Liver (tissue), 9 donors: Measurements from ENCODE around the gene BBS4. TPM values are rescaled to one million over a fixed set of nuclear protein-coding genes. Genes with fewer than 3 reads are reported as not detected.

ENCODE experiments used
- DNase-seq: peaks from one replicate; pipeline ENCODE4 v3.0.0-alpha.2; 2017; ENCODE audit warnings: low spot score
- H3K27ac ChIP-seq, 2 donors: one replicate each; pipeline ENCODE4 v1.7.0; 2013; ENCODE audit warnings: inconsistent platforms in 2 of 2, low read length in 2 of 2, control low read depth in 1 of 2, low read depth in 1 of 2, mild to moderate bottlenecking in 1 of 2
- H3K27me3 ChIP-seq, 4 donors: one replicate each; pipeline versions ENCODE4 v1.6.1 to v1.7.0; 2013; ENCODE audit warnings: low read length in 3 of 4, inconsistent platforms in 1 of 4, mild to moderate bottlenecking in 1 of 4, moderate library complexity in 1 of 4; ENCODE audit not compliant: control insufficient read depth in 4 of 4, insufficient read depth in 4 of 4
- H3K36me3 ChIP-seq, 4 donors: one replicate each; pipeline versions ENCODE4 v1.6.1 to v1.7.0; 2013; ENCODE audit warnings: low read length in 3 of 4, mild to moderate bottlenecking in 3 of 4, low read depth in 1 of 4, moderate library complexity in 1 of 4; ENCODE audit not compliant: control insufficient read depth in 4 of 4, insufficient read depth in 3 of 4
- H3K4me1 ChIP-seq, 4 donors: one replicate each; pipeline versions ENCODE4 v1.6.1 to v1.7.0; 2013; ENCODE audit warnings: low read length in 3 of 4, mild to moderate bottlenecking in 3 of 4, moderate library complexity in 1 of 4; ENCODE audit not compliant: control insufficient read depth in 4 of 4, insufficient read depth in 4 of 4
- H3K4me3 ChIP-seq, 3 donors: one replicate each; pipeline versions ENCODE4 v1.6.1 to v1.7.0; 2013; ENCODE audit warnings: low read length in 3 of 3, control low read depth in 1 of 3, low read depth in 1 of 3, mild to moderate bottlenecking in 1 of 3
- H3K9ac ChIP-seq, 2 donors: one replicate each; pipeline ENCODE4 v1.7.0; 2013; ENCODE audit warnings: low read length in 2 of 2, mild to moderate bottlenecking in 2 of 2, moderate library complexity in 2 of 2, control low read depth in 1 of 2, low read depth in 1 of 2
- H3K9me3 ChIP-seq, 4 donors: one replicate each; pipeline versions ENCODE4 v1.6.1 to v1.7.0; 2013; ENCODE audit warnings: low read length in 3 of 4; ENCODE audit not compliant: control insufficient read depth in 4 of 4
- EGR1 ChIP-seq, 2 donors: IDR thresholded peaks; 2 replicates each; pipeline ENCODE4 v1.6.1; 2016 to 2018; ENCODE audit warnings: antibody characterized with exemption in 2 of 2, low read depth in 2 of 2
- FOXA1 ChIP-seq: IDR thresholded peaks from 2 replicates; pipeline ENCODE4 v1.6.1; 2016; ENCODE audit warnings: antibody characterized with exemption
- FOXA2 ChIP-seq: IDR thresholded peaks from 2 replicates; pipeline ENCODE4 v1.6.1; 2016; ENCODE audit warnings: antibody characterized with exemption
- HNF4A ChIP-seq, 2 donors: conservative IDR thresholded peaks; 2 replicates each; pipeline ENCODE4 v1.6.1; 2016; ENCODE audit warnings: antibody characterized with exemption in 2 of 2, mild to moderate bottlenecking in 2 of 2
- NR2F2 ChIP-seq: IDR thresholded peaks from 2 replicates; pipeline ENCODE4 v1.6.1; 2016; ENCODE audit warnings: antibody characterized with exemption
- RAD21 ChIP-seq, 2 donors: IDR thresholded peaks; 2 replicates each; pipeline ENCODE4 v1.6.1; 2016; ENCODE audit warnings: antibody characterized with exemption in 2 of 2, mild to moderate bottlenecking in 2 of 2
- RXRA ChIP-seq, 2 donors: IDR thresholded peaks; 2 replicates each; pipeline ENCODE4 v1.6.1; 2017 to 2018; ENCODE audit warnings: antibody characterized with exemption in 2 of 2, mild to moderate bottlenecking in 1 of 2
- SP1 ChIP-seq: IDR thresholded peaks from 2 replicates; pipeline ENCODE4 v1.6.1; 2018; ENCODE audit warnings: antibody characterized with exemption, mild to moderate bottlenecking
- TAF1 ChIP-seq: conservative IDR thresholded peaks from 2 replicates; pipeline ENCODE4 v1.6.1; 2016; ENCODE audit warnings: antibody characterized with exemption, mild to moderate bottlenecking
- YY1 ChIP-seq: IDR thresholded peaks from 2 replicates; pipeline ENCODE4 v1.6.1; 2016; ENCODE audit warnings: antibody characterized with exemption, mild to moderate bottlenecking
- WGBS: extraction: QIAGEN DNeasy Blood & Tissue Kit; methylation state at CpG from one replicate; pipeline ENCODE4 v1.1.7; 2013; 5-methylcytosine and 5-hydroxymethylcytosine counted together
- polyA plus RNA-seq, 2 donors: library from polyadenylated mRNA; stranded (reverse) in 1 of 2; unstranded in 1 of 2; fragments of 200-250 nt in 1 of 2; fragments of >200 nt in 1 of 2; fragmentation: Nextera tagmentation in 1 of 2; extraction: Ambion mirVana in 1 of 2; gene quantifications; one replicate each; pipeline versions ENCODE4 v1.2.1 to v1.2.3, GENCODE V29; 2013 to 2015
- total RNA-seq, 2 donors: library from RNA; depleted of rRNA; stranded (reverse); fragments of >200 nt; gene quantifications; one replicate each; pipeline ENCODE4 v1.2.3, GENCODE V29; 2014
- TF ChIP-seq, protein P1 (sequence below): IDR thresholded peaks from 2 replicates; pipeline ENCODE4 v1.6.1; 2016; ENCODE audit warnings: antibody characterized with exemption
- TF ChIP-seq, protein P2 (sequence below): fragments of 150-350 bp; IDR thresholded peaks from 2 replicates; pipeline ENCODE4 v1.5.1; 2017; ENCODE audit warnings: improper control_type of control experiment, low read depth, low read length; ENCODE audit not compliant: missing input control
- donor health status: healthy.
- donor health status: healthy.
- donor health status: healthy.
- donor health status: healthy.
- donor health status: healthy.

BBS4 gene
- total and polyA plus RNA-seq, 4 donors: 4.8 to 16.0 (median 8.3) TPM

GRCh38 chr15:72728821-72729220 lies 42.8 kb downstream of the BBS4 start:
- Histone ChIP-seq H3K9me3 (no peaks in the 10 kb centered on the region), H3K27me3 (no peaks in the 10 kb centered on the region), H3K4me3 (no peak overlapping the region), H3K27ac (no peak overlapping the region), H3K9ac (no peak overlapping the region), H3K4me1 (peaks cover 3 to 15% (median 7%) of the 10 kb centered on the region in 4 donors), H3K36me3 (peaks cover 0 to 16% (median 9%) of the 10 kb centered on the region in 4 donors)
- WGBS: 61% methylated on average over 1 of the region's 1 CpG
- TF ChIP-seq YY1 (no peak), RXRA (IDR thresholded peaks at IDR 0.05) (no peak), HNF4A (conservative IDR thresholded peaks at IDR 0.05) (peak; percentile 13 to 25), SP1 (no peak), FOXA2 (no peak)
- DNase-seq: no peak

GRCh38 chr15:72732086-72732485 lies 46.1 kb downstream of the BBS4 start:
- H3K4me1 ChIP-seq: peaks cover 3 to 11% (median 4%) of the 10 kb centered on the region in 4 donors
- H3K9ac ChIP-seq: no peak overlapping the region
- no peak overlapping the region for H3K27ac ChIP-seq
- no peaks in the 10 kb centered on the region for H3K27me3 ChIP-seq
- no peak for DNase-seq
- TF ChIP-seq FOXA2 (no peak), NR2F2 (no peak), FOXA1 (no peak), EGR1 (IDR thresholded peaks at IDR 0.05; ENCODE audit: low read depth in 2 of 2) (no peak), TAF1 (no peak), RAD21 (IDR thresholded peaks at IDR 0.05) (no peak), HNF4A (conservative IDR thresholded peaks at IDR 0.05) (no peak)
- TF ChIP-seq, protein P1, sequence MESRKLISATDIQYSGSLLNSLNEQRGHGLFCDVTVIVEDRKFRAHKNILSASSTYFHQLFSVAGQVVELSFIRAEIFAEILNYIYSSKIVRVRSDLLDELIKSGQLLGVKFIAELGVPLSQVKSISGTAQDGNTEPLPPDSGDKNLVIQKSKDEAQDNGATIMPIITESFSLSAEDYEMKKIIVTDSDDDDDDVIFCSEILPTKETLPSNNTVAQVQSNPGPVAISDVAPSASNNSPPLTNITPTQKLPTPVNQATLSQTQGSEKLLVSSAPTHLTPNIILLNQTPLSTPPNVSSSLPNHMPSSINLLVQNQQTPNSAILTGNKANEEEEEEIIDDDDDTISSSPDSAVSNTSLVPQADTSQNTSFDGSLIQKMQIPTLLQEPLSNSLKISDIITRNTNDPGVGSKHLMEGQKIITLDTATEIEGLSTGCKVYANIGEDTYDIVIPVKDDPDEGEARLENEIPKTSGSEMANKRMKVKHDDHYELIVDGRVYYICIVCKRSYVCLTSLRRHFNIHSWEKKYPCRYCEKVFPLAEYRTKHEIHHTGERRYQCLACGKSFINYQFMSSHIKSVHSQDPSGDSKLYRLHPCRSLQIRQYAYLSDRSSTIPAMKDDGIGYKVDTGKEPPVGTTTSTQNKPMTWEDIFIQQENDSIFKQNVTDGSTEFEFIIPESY: no peak
- TF ChIP-seq, protein P2, sequence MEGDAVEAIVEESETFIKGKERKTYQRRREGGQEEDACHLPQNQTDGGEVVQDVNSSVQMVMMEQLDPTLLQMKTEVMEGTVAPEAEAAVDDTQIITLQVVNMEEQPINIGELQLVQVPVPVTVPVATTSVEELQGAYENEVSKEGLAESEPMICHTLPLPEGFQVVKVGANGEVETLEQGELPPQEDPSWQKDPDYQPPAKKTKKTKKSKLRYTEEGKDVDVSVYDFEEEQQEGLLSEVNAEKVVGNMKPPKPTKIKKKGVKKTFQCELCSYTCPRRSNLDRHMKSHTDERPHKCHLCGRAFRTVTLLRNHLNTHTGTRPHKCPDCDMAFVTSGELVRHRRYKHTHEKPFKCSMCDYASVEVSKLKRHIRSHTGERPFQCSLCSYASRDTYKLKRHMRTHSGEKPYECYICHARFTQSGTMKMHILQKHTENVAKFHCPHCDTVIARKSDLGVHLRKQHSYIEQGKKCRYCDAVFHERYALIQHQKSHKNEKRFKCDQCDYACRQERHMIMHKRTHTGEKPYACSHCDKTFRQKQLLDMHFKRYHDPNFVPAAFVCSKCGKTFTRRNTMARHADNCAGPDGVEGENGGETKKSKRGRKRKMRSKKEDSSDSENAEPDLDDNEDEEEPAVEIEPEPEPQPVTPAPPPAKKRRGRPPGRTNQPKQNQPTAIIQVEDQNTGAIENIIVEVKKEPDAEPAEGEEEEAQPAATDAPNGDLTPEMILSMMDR: no peak
- no peak overlapping the region for H3K4me3 ChIP-seq
- peaks cover 5 to 36% (median 13%) of the 10 kb centered on the region in 4 donors for H3K36me3 ChIP-seq
- no peaks in the 10 kb centered on the region for H3K9me3 ChIP-seq

GRCh38 chr15:72732516-72732915 lies 46.5 kb downstream of the BBS4 start:
- H3K9ac ChIP-seq: no peak overlapping the region
- DNase-seq: no peak
- no peaks in the 10 kb centered on the region for H3K9me3 ChIP-seq
- H3K4me1 ChIP-seq: peaks cover 2 to 8% (median 4%) of the 10 kb centered on the region in 4 donors
- no peak for TF ChIP-seq HNF4A (conservative IDR thresholded peaks at IDR 0.05)
- no peak for TF ChIP-seq FOXA2
- no peak for TF ChIP-seq FOXA1
- TF ChIP-seq YY1: no peak
- peaks cover 5 to 39% (median 15%) of the 10 kb centered on the region in 4 donors for H3K36me3 ChIP-seq
- no peak overlapping the region for H3K4me3 ChIP-seq
- WGBS: 95% methylated on average over 4 of the region's 4 CpGs
- H3K27ac ChIP-seq: no peak overlapping the region
- H3K27me3 ChIP-seq: no peaks in the 10 kb centered on the region
